B cell (primary cell): ENCODE data around the gene PSMB3. TPM values are rescaled to one million over a fixed set of nuclear protein-coding genes. Genes with fewer than 3 reads are reported as not detected.
A peak's percentile ranks its signal among the peaks of the same experiment; 100 is the strongest.

Experiments used
- ATAC-seq: fragments of 200-7000 bp; cut with Tn5 transposase; one replicate; pipeline ENCODE4 v1.10.0; 2021; ENCODE audit warnings: low read depth, mild to moderate bottlenecking, moderate number of reproducible peaks, moderate library complexity
- CTCF ChIA-PET: fragments of 350-600 bp; sonication (Branson Sonifier 250); formaldehyde crosslinking; loops from one replicate; lab custom pipeline; 2021; ENCODE audit warnings: antibody characterized with exemption, inconsistent platforms; lab: Charles Lee
- POLR2A ChIA-PET: fragments of 350-600 bp; sonication (Branson Sonifier 250); formaldehyde crosslinking; loops from one replicate; lab custom pipeline; 2021; ENCODE audit warnings: antibody characterized with exemption; lab: Charles Lee
- DNase-seq: peaks from one replicate; pipeline ENCODE4 v3.0.0; 2013
- H2AFZ ChIP-seq: 2 replicates; pipeline ENCODE4 v1.6.1; 2012; ENCODE audit warnings: mild to moderate bottlenecking, low read depth, low read length; ENCODE audit not compliant: insufficient read depth, poor library complexity, severe bottlenecking
- H3K27ac ChIP-seq, 2 donors: 1 replicate in 1 of 2; 2 replicates in 1 of 2; pipeline ENCODE4 v1.5.1; 2012 to 2013; ENCODE audit warnings: low read length in 2 of 2, mild to moderate bottlenecking in 2 of 2, moderate library complexity in 1 of 2
- H3K27me3 ChIP-seq, 4 experiments: fragments of 200-600 bp in 1 of 4; sonication (generic) in 1 of 4; replicated peaks in 1 of 4; 1 replicate in 2 of 4; 2 replicates in 2 of 4; pipeline versions ENCODE4 v1.6.1 to v1.7.0; 2013 to 2016; ENCODE audit warnings: low read length in 3 of 4, mild to moderate bottlenecking in 2 of 4, mixed read lengths in 1 of 4, moderate library complexity in 1 of 4; ENCODE audit not compliant: insufficient read depth in 4 of 4, control insufficient read depth in 3 of 4; ENCODE audit errors: control extremely low read depth in 1 of 4
- H3K36me3 ChIP-seq, 2 experiments: replicated peaks in 1 of 2; 1 replicate in 1 of 2; 2 replicates in 1 of 2; pipeline versions ENCODE4 v1.6.1 to v1.7.1; 2013; ENCODE audit warnings: low read length in 1 of 2; ENCODE audit not compliant: insufficient read depth in 2 of 2, control insufficient read depth in 1 of 2; ENCODE audit errors: control extremely low read depth in 1 of 2, extremely low read depth in 1 of 2
- H3K4me1 ChIP-seq, 2 donors: fragments of 200-600 bp in 1 of 2; sonication (generic) in 1 of 2; 1 replicate in 1 of 2; 2 replicates in 1 of 2; pipeline versions ENCODE4 v1.5.1 to v1.6.1; 2013 to 2017; ENCODE audit warnings: low read length in 2 of 2; ENCODE audit not compliant: control insufficient read depth in 2 of 2, insufficient read depth in 2 of 2
- H3K4me2 ChIP-seq: replicated peaks from 2 replicates; pipeline ENCODE3; 2012; ENCODE audit warnings: mild to moderate bottlenecking, low read depth, low read length; ENCODE audit not compliant: poor library complexity, severe bottlenecking
- H3K4me3 ChIP-seq, 5 experiments: fragments of 200-600 bp in 1 of 5; sonication (generic) in 1 of 5; 1 replicate in 3 of 5; 2 replicates in 2 of 5; pipeline versions ENCODE4 v1.5.1 to v1.7.0; 2011 to 2016; ENCODE audit warnings: low read length in 4 of 5, mild to moderate bottlenecking in 4 of 5, low read depth in 2 of 5, control low read depth in 1 of 5, moderate library complexity in 1 of 5; ENCODE audit not compliant: insufficient read depth in 1 of 5; ENCODE audit errors: control extremely low read depth in 1 of 5, extremely low read depth in 1 of 5
- H3K79me2 ChIP-seq: fragments of 200-600 bp; sonication (generic); one replicate; pipeline ENCODE4 v1.6.0; 2016; ENCODE audit warnings: low read length; ENCODE audit not compliant: control insufficient read depth, insufficient read depth
- H3K9ac ChIP-seq: fragments of 200-600 bp; sonication (generic); 2 replicates; pipeline ENCODE4 v1.6.1; 2017; ENCODE audit warnings: mild to moderate bottlenecking, low read length, moderate library complexity
- H3K9me3 ChIP-seq, 3 donors: one replicate each; pipeline versions ENCODE4 v1.6.1 to v1.7.1; 2013; ENCODE audit warnings: low read length in 2 of 3; ENCODE audit not compliant: control insufficient read depth in 2 of 3, insufficient read depth in 1 of 3; ENCODE audit errors: control extremely low read depth in 1 of 3
- H4K20me1 ChIP-seq: 2 replicates; pipeline ENCODE4 v1.6.0; 2012; ENCODE audit warnings: mild to moderate bottlenecking, low read length; ENCODE audit not compliant: insufficient read depth, control insufficient read depth, poor library complexity, severe bottlenecking
- H3K27ac Mint-ChIP-seq: one replicate; pipeline ENCODE4 v1.8.0; 2021; ENCODE audit warnings: mixed read lengths
- H3K27me3 Mint-ChIP-seq: one replicate; pipeline ENCODE4 v1.8.0; 2021; ENCODE audit warnings: mixed read lengths
- H3K4me1 Mint-ChIP-seq: one replicate; pipeline ENCODE4 v1.8.0; 2021; ENCODE audit warnings: mixed read lengths
- H3K4me3 Mint-ChIP-seq: one replicate; pipeline ENCODE4 v1.8.0; 2021; ENCODE audit warnings: mixed read lengths
- H3K9me3 Mint-ChIP-seq: one replicate; pipeline ENCODE4 v1.8.0; 2022; ENCODE audit warnings: mixed read lengths; ENCODE audit not compliant: insufficient read depth
- CTCF ChIP-seq: fragments of 200-600 bp; IDR thresholded peaks from one replicate; pipeline ENCODE4 v1.8.0; 2022; ENCODE audit warnings: antibody characterized with exemption, mild to moderate bottlenecking
- EZH2 ChIP-seq: IDR thresholded peaks from 2 replicates; pipeline ENCODE4 v1.6.1; 2012; ENCODE audit warnings: borderline replicate concordance, low read depth, mild to moderate bottlenecking, moderate library complexity, low read length; ENCODE audit not compliant: insufficient read depth, poor library complexity, severe bottlenecking
- WGBS: methylation state at CpG from one replicate; pipeline ENCODE4 v1.1.5; 2013; ENCODE audit warnings: missing lambda C conversion rate; ENCODE audit not compliant: insufficient coverage; 5-methylcytosine and 5-hydroxymethylcytosine counted together
- intact Hi-C: fragments of 100-400 bp; cut with micrococcal nuclease; formaldehyde crosslinking; loops from one replicate; pipeline ENCODE4 v1.10.0; 2022
- polyA plus RNA-seq: library from polyadenylated mRNA; depleted of rRNA; stranded (reverse); fragments of >200 nt; gene quantifications from 2 replicates; pipeline ENCODE4 v1.2.3, GENCODE V29; 2012
- total RNA-seq, 2 donors: library from RNA; stranded (reverse); fragments of 120-200 nt in 1 of 2; gene quantifications; 1 replicate in 1 of 2; 2 replicates in 1 of 2; pipeline versions ENCODE4 v1.2.3 to v1.2.4, GENCODE V29; 2013 to 2022

Gene PSMB3
- total and polyA plus RNA-seq, 2 donors (not counting 1 experiment from before 2014, with no cell fraction given): 109 to 184 TPM

- H3K4me3 Mint-ChIP-seq: peak overlapping the region; percentile 99
These were observed 45.3 kb downstream of the PSMB3 start for GRCh38 chr17:38797828-38798227.

More at GRCh38 chr17:38797828-38798227, 45.3 kb downstream of the PSMB3 start:
- Mint-ChIP-seq H3K4me1 (peaks cover 35% of the 10 kb centered on the region), H3K27me3 (no peaks in the 10 kb centered on the region), H3K9me3 (no peaks in the 10 kb centered on the region), H3K27ac (peak overlapping the region; percentile 96)
- DNase-seq (no peak), ATAC-seq (no peak)
- H3K9ac ChIP-seq: peak overlapping the region; percentile 91
- peaks cover 23% of the 10 kb centered on the region for H4K20me1 ChIP-seq
- H3K4me2 ChIP-seq: peak overlapping the region; percentile 88
- H3K4me1 ChIP-seq: peaks cover 17 to 25% of the 10 kb centered on the region in 2 donors
- CTCF ChIA-PET: interaction anchor here (1.0 to 1.4 kb wide), 2 partner anchors 70 to 121 kb away, joined by 4 to 5 read pairs; no protein-coding TSS in a partner anchor
- peaks cover 63% of the 10 kb centered on the region for H3K79me2 ChIP-seq
- no peaks in the 10 kb centered on the region for H3K27me3 ChIP-seq
- peak overlapping the region in 1 of 2 donors; percentile 42 for H3K27ac ChIP-seq
- peak overlapping the region in 1 of 5 experiments; percentile 75 for H3K4me3 ChIP-seq
- WGBS: 84% methylated on average over 6 of the region's 6 CpGs
- no peak for TF ChIP-seq EZH2
- TF ChIP-seq CTCF: no peak
- intact Hi-C loops: no loop called here
- H3K36me3 ChIP-seq: peaks cover 0 to 19% of the 10 kb centered on the region in 2 experiments
- no peaks in the 10 kb centered on the region for H3K9me3 ChIP-seq
- POLR2A ChIA-PET: interaction anchor here (1.0 kb wide), 1 partner anchor 56 kb away, joined by 4 read pairs; the partner anchor contains the start of gene RPL23
- H2AFZ ChIP-seq: no peak overlapping the region
